PC-9 (cell line): ENCODE measurements around the gene RBM15. TPM values are rescaled to one million over a fixed set of nuclear protein-coding genes. Genes with fewer than 3 reads are reported as not detected.

Source experiments
- BruUV-seq: library from RNA; stranded (reverse); fragments of 400-500 nt; replicated peaks from 2 replicates; lab custom pipeline; 2021; lab: Mats Ljungman, UMichigan
- CTCF ChIA-PET: fragments of 300-600 bp; sonication (Branson Sonifier 250); formaldehyde crosslinking; loops from one replicate; lab custom pipeline; 2022; ENCODE audit warnings: antibody characterized with exemption; lab: Charles Lee
- POLR2A ChIA-PET: fragments of 300-600 bp; sonication (Branson Sonifier 250); formaldehyde crosslinking; loops from one replicate; lab custom pipeline; 2022; ENCODE audit warnings: antibody characterized with exemption; ENCODE audit not compliant: unreplicated experiment; lab: Charles Lee
- DNase-seq, 2 experiments: peaks; one replicate each; pipeline versions ENCODE4 v3.0.0 to v3.0.0-alpha.2; 2015 to 2022; ENCODE audit warnings: mixed read lengths in 1 of 2
- H2AFZ ChIP-seq: fragments of 200-600 bp; sonication (generic); 2 replicates; pipeline ENCODE4 v1.8.1; 2017; ENCODE audit warnings: antibody characterized with exemption
- H3F3A ChIP-seq: fragments of 200-600 bp; sonication (generic); 2 replicates; pipeline ENCODE4 v1.8.1; 2017; ENCODE audit warnings: antibody characterized with exemption, mild to moderate bottlenecking, low read depth; ENCODE audit not compliant: insufficient read depth
- H3K27ac ChIP-seq: fragments of 200-600 bp; sonication (generic); 2 replicates; pipeline ENCODE4 v1.6.1; 2016; ENCODE audit warnings: mixed run types
- H3K27me3 ChIP-seq: fragments of 200-600 bp; sonication (generic); 2 replicates; pipeline ENCODE4 v1.6.1; 2016; ENCODE audit warnings: low read depth, mixed run types; ENCODE audit not compliant: insufficient read depth
- H3K36me3 ChIP-seq: fragments of 200-600 bp; sonication (generic); 2 replicates; pipeline ENCODE4 v1.6.1; 2016; ENCODE audit warnings: low read depth, mixed run types
- H3K4me1 ChIP-seq: fragments of 200-600 bp; sonication (generic); replicated peaks from 2 replicates; pipeline ENCODE4 v1.6.1; 2016; ENCODE audit warnings: mixed run types; ENCODE audit not compliant: insufficient read depth
- H3K4me2 ChIP-seq: fragments of 200-600 bp; sonication (generic); 2 replicates; pipeline ENCODE4 v1.6.1; 2017; ENCODE audit warnings: mixed run types
- H3K4me3 ChIP-seq: fragments of 200-600 bp; sonication (generic); 2 replicates; pipeline ENCODE4 v1.6.1; 2016; ENCODE audit warnings: mixed run types
- H3K79me2 ChIP-seq: fragments of 200-600 bp; sonication (generic); 2 replicates; pipeline ENCODE4 v1.6.1; 2017; ENCODE audit warnings: low read depth, mixed run types
- H3K9me2 ChIP-seq: fragments of 200-600 bp; sonication (generic); 2 replicates; pipeline ENCODE4 v1.8.1; 2017; ENCODE audit warnings: mild to moderate bottlenecking; ENCODE audit not compliant: insufficient read depth
- H3K9me3 ChIP-seq: fragments of 200-600 bp; sonication (generic); 2 replicates; pipeline ENCODE4 v1.8.1; 2016; ENCODE audit warnings: low read depth; ENCODE audit not compliant: insufficient read depth
- H4K20me1 ChIP-seq: fragments of 200-600 bp; sonication (generic); 2 replicates; pipeline ENCODE4 v1.8.1; 2017; ENCODE audit not compliant: insufficient read depth
- EZH2 ChIP-seq: fragments of 200-600 bp; sonication (generic); IDR thresholded peaks from 2 replicates; pipeline ENCODE4 v1.8.0; 2017; ENCODE audit warnings: antibody characterized with exemption, low read depth
- intact Hi-C: fragments of 100-400 bp; cut with micrococcal nuclease; formaldehyde crosslinking; loops from one replicate; pipeline ENCODE4 v1.10.0; 2022; ENCODE audit not compliant: unreplicated experiment
- total RNA-seq: library from RNA; stranded (reverse); gene quantifications from 2 replicates; pipeline ENCODE4 v1.2.3, GENCODE V29; 2021
- TF ChIP-seq, protein P1 (sequence below): fragments of 200-600 bp; sonication (generic); conservative IDR thresholded peaks from 2 replicates; pipeline ENCODE4 v1.6.1; 2017; ENCODE audit warnings: mixed run types, antibody characterized with exemption, mild to moderate bottlenecking, moderate library complexity

RBM15 gene
- total RNA-seq, 1 experiment from 2014 or later = 43.1 TPM

DNA sequence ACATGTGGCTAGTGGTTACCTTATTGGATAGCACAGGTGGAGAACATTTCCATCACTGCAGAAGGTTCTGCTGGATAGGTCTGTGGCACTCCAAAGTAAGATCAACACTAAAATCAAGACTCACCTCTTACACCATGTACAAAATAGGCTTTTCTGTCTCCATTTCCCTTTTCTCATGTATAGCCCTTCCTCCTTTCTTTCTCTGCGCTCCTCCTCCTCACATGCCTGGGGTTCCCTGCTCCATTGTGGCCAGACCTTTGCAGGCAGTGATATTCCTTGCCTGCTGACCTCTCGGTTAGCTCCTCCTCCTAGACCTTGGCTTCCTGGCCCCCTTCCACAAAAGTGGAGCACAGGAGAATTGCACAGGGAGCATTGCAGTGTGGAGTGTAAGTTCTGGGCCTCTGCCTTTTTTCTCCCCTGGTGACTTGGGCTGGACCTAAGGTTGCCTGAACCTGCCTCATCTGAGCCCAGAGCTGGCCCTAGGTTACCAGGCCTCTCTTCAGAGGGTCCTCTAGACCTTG lies 33.2 kb upstream of the RBM15 start:
- Histone ChIP-seq H3K36me3 (no peaks in the 10 kb centered on the region), H3K4me2 (no peak overlapping the region), H3F3A (no peaks in the 10 kb centered on the region), H3K4me3 (no peak overlapping the region), H3K27me3 (peaks cover 4% of the 10 kb centered on the region; the same call in 1 of the 2 replicates), H3K27ac (no peak overlapping the region), H3K79me2 (no peaks in the 10 kb centered on the region), H3K9me2 (no peaks in the 10 kb centered on the region), H4K20me1 (no peaks in the 10 kb centered on the region), H3K4me1 (no peaks in the 10 kb centered on the region), H2AFZ (no peak overlapping the region), H3K9me3 (no peaks in the 10 kb centered on the region)
- intact Hi-C loops = no loop called here
- no peak for TF ChIP-seq EZH2
- TF ChIP-seq, protein P1, sequence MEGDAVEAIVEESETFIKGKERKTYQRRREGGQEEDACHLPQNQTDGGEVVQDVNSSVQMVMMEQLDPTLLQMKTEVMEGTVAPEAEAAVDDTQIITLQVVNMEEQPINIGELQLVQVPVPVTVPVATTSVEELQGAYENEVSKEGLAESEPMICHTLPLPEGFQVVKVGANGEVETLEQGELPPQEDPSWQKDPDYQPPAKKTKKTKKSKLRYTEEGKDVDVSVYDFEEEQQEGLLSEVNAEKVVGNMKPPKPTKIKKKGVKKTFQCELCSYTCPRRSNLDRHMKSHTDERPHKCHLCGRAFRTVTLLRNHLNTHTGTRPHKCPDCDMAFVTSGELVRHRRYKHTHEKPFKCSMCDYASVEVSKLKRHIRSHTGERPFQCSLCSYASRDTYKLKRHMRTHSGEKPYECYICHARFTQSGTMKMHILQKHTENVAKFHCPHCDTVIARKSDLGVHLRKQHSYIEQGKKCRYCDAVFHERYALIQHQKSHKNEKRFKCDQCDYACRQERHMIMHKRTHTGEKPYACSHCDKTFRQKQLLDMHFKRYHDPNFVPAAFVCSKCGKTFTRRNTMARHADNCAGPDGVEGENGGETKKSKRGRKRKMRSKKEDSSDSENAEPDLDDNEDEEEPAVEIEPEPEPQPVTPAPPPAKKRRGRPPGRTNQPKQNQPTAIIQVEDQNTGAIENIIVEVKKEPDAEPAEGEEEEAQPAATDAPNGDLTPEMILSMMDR = no peak
- no peak for DNase-seq
- no TSS peak for BruUV-seq
- ChIA-PET POLR2A (no interaction called here), CTCF (no interaction called here)

DNA sequence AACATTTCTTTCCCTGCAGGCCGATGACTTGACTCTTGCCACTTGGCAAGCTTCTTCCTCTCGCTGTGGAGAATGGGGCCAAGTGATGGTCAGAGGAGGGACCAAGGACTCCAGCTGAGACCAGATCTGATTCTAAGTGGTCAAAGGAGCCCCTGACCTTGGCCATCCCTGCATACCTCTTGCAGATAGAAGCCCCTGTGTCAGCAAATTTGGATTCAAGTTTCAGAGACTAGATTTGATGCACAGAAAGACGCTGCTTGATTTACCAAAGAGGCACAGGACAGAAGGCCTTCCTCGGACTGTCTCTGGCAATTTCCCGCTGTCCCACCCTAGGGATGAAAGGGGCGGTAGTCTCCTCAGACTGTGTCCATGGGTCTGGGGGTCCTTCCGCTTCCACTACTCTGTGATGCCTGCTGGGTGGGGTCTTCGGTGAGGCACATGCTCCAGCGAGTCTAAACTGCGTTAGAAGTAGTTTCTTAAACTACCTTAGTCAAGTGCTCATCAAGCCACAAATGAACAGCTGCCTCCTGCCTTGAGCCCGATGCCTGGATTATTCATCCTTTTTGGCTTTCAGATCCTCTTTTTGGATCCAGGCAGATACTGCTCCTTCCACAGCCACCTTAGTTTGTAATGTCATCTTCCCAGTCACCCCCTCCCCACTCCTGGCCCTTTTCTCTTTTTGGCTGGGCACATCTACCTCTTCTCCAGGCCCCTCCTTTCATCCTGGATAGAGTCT lies 31.8 kb upstream of the RBM15 start:
- CTCF ChIA-PET = no interaction called here
- no peak overlapping the region for H3K4me2 ChIP-seq
- no peaks in the 10 kb centered on the region for H4K20me1 ChIP-seq
- H3K4me1 ChIP-seq = no peaks in the 10 kb centered on the region
- H3K9me3 ChIP-seq = no peaks in the 10 kb centered on the region
- no peak for DNase-seq
- intact Hi-C loops = no loop called here
- H3K9me2 ChIP-seq = no peaks in the 10 kb centered on the region
- H3K79me2 ChIP-seq = no peaks in the 10 kb centered on the region
- POLR2A ChIA-PET = no interaction called here
- H2AFZ ChIP-seq = no peak overlapping the region
- H3K27me3 ChIP-seq = peaks cover 4% of the 10 kb centered on the region; the same call in 1 of the 2 replicates
- no peaks in the 10 kb centered on the region for H3F3A ChIP-seq
- H3K4me3 ChIP-seq = no peak overlapping the region
- TF ChIP-seq EZH2 = no peak
- H3K36me3 ChIP-seq = no peaks in the 10 kb centered on the region
- no TSS peak for BruUV-seq
- H3K27ac ChIP-seq = no peak overlapping the region

DNA sequence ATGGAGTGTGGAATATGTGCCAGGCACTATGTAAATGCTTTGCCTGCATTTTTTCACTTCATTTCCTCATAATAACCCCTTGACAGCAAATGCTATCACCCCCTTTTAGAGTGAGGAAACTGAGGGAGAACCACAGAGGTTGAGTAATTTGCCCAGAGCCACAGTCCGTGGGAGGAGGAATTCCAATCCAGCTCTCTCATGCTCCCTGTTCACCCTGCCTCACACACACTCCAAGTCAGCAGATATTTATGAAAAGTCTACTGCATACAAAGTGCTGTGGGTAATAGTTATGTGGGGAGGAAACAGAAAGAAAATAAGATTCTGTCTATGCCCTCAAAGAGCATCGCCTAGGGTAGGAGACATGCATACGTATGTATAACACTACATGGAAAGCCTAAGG lies 30.9 kb upstream of the RBM15 start:
- intact Hi-C loops = no loop called here
- H3K27ac ChIP-seq = no peak overlapping the region
- no peaks in the 10 kb centered on the region for H3F3A ChIP-seq
- no peaks in the 10 kb centered on the region for H3K9me3 ChIP-seq
- H3K79me2 ChIP-seq = no peaks in the 10 kb centered on the region
- CTCF ChIA-PET = no interaction called here
- no peaks in the 10 kb centered on the region for H3K4me1 ChIP-seq
- no peak overlapping the region for H3K4me2 ChIP-seq
- no peaks in the 10 kb centered on the region for H3K9me2 ChIP-seq
- no peak overlapping the region for H3K4me3 ChIP-seq
- POLR2A ChIA-PET = no interaction called here
- no peaks in the 10 kb centered on the region for H4K20me1 ChIP-seq
- no peaks in the 10 kb centered on the region for H3K36me3 ChIP-seq
- no peak for TF ChIP-seq EZH2
- TF ChIP-seq, protein P1 = no peak
- BruUV-seq = no TSS peak
- no peak for DNase-seq
- H3K27me3 ChIP-seq = no peaks in the 10 kb centered on the region; the same call in 1 of the 2 replicates
- no peak overlapping the region for H2AFZ ChIP-seq
